NCI-H2081 (cell line): ENCODE measurements around the gene PCK2.
"Not testable (repeated sequence)": the region's sequence is repeated elsewhere in the genome, so short reads cannot be mapped to it uniquely, and the experiment has no call there.

Experiments
- DNase-seq, 2 experiments: peaks; one replicate each; lab custom pipeline; 2025; lab: John Stamatoyannopoulos, UW

PCK2 gene

DNA sequence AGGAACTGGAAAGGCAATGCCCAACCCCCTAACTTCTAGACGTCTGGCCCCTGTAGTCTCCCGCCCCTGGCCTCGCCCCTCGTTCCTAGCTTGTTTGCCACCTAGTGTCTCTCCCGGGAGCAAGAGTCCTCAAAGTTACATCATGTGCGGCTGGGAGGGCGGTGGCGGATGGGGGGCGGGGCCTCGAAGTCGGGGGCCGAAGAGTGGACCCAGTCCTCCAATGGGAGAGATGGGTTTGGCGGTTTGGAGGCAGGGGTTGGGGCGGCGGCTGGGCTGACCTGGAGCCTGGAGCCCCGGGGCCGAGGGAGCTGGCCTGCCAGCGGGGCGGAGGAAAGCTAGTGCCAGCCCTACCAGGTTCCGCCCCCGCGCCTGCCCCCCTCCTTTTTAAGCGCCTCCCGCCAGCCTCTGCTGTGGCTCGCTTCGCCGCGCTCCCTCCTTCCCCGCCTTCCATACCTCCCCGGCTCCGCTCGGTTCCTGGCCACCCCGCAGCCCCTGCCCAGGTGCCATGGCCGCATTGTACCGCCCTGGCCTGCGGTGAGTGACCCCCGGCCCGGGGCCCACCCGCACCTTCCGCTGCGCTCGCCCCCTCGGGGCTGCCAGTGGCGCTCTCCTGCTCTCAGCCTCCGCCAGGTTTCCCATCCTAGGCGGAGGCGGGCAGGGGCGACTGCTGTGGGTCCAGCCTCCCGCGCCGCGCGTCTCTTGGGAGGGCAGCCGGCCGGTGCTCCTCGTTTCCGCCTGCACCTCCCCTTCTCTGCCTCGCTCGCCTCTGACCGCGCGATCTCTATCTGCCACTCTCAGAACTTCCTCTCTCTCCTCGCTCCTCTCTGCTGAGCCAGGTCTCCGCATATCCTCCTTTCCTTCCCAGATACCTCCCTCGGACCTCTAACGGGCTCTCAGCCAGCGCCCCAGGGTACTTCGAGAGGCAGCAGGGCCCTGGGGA lies at the start of gene PCK2:
Gene PCK2, plus strand, starts transcription at position 411 of the 940 bp plus-strand sequence. Its CDS starts 95 bp downstream, at position 506.
- peak; percentile 71 for DNase-seq

DNA sequence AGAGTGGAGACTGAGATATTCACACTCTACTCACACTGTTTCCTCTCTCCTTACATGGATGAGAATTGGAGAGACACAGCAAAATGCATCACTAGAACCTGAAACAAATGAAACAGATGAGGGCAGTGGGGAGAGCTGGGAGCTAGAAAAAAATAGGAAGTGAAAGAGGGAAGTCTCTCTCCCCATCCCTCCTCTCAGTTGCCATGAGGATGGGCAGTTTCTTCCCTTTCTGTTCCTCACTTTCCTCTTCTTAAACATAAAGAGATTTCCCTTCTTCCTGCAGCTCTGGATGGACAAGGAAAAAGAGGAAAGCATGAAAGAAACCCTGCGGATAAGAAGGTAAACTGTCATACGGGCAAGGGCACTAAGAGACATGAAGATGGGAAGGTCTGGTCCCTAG lies 45.1 kb upstream of the PCK2 start:
- DNase-seq = not testable (repeated sequence)

DNA sequence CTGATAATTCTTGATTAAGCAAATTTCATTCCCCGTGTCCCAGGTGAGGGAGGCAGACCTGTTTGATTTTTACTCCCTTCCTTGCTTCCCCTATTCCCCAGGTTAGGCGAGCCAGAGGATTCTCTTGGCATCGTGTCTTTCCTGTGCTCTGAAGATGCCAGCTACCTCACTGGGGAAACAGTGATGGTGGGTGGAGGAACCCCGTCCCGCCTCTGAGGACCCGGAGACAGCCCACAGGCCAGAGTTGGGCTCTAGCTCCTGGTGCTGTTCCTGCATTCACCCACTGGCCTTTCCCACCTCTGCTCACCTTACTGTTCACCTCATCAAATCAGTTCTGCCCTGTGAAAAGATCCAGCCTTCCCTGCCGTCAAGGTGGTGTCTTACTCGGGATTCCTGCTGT lies 43.4 kb upstream of the PCK2 start:
- DNase-seq = not testable (repeated sequence)

DNA sequence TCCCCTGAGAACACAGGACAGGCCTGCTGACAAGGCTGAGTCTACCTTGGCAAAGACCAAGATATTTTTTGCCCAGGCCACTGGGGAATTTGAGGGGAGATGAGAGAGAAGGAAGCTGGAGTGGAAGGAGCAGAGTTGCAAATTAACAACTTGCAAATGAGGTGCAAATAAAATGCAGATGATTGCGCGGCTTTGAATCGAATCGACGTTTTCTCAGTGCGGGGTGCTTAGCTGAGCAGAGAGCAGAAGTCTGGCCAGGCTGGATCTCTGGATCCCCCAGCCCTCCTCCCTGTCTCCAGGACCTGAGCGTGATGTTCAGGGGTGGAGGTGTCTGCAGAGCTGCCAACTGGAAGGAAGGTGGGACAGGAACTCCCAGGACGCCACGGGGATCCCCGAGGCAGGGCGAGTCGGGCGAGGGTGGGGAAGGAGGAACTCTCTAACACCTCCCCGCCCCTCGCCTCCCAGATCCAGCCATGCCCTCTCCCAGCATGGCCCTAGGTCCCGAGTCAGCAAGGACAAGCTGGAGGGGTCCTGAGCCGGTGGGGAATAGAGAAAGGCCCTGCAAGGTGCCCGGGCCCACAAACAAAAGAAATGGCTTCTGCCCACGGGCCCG lies 42.8 kb upstream of the PCK2 start:
- DNase-seq = no peak

DNA sequence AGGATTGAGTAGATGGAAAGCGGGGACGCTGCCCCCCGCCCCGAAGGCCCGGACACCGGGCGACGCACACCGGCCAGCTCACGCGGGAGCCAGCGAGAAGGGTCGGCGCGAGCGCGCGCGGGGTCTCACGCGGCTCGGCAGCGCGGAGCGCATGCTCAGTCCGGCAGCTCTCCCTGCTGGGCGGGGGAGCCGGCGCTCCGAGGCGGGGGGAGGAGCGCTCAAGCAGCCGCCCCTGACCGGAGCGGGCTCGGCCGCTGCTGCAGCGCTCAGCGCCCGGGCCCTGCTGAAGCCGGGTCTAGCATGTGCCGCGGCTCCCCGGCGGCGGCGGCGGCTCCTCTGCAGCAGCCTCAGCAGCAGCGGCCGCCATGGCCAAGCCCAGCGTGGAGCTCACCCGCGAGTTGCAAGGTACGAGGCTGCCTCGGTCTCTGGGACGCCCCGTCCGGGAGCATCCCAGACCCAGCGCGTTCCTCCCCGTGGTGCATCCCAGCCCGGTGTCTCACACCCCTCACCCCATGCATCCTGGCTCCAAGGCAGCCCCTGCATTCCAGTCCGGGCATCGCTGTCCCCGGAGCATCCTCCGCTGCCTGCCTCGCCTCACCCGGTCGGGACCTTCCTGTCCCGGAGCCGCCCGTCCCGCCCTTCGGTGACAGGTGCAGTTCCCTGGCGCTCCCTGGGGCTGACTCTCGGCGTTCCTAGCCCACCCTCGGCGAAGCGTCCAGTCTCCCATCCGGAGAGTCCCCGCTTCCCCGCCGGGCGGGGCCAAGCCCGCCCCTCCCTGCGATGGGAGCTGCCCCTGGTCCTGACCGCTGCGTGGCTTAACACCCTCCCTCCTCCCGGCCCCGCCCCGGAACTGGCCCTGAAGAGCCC lies 42.1 kb upstream of the PCK2 start, which contains the start of gene CARMIL3:
Gene CARMIL3, plus strand, starts transcription at position 221 of the 867 bp plus-strand sequence. Its CDS starts 145 bp downstream, at position 366.
- DNase-seq = peak; percentile 65 to 78

DNA sequence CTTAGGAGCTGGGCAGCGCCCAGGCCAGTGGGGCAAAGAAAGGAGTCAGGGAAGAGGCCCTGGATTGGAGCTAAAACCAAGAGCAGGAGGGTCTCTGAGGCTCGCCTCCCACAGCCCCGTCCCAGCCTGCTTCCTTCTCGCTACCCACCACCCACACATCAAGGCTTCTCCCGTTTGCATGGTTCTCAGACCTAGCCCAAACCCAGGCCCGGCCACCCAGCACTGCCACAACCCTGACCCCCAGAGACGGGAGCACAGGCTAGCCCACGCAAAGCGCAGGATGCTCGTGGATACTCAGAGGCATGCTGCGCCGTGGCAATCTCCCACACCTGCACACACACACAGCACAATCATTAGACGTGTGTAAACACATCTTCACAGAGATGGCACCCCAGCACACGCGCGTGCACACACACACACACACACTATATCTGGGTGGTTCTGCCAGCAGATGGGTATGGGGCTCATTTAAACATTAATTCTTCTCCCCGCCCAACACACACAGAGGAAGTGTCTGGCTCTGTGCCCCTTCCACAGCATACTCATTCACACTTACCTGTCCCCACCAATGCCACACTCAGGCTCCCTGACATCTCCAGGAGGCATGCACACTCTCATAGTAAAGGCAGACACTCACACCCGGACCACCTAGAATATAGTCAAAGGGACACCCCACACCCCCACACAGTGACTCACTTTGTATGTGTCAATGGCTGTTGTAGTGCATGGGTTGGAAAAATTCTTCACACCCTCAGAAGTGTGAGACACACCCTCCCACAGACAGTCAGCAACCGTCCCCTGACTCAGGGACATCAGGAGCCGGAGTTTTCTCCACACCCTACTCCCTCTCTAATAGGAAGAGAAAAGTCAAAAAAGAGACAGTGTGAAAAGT lies 41.2 kb upstream of the PCK2 start:
- no peak for DNase-seq

DNA sequence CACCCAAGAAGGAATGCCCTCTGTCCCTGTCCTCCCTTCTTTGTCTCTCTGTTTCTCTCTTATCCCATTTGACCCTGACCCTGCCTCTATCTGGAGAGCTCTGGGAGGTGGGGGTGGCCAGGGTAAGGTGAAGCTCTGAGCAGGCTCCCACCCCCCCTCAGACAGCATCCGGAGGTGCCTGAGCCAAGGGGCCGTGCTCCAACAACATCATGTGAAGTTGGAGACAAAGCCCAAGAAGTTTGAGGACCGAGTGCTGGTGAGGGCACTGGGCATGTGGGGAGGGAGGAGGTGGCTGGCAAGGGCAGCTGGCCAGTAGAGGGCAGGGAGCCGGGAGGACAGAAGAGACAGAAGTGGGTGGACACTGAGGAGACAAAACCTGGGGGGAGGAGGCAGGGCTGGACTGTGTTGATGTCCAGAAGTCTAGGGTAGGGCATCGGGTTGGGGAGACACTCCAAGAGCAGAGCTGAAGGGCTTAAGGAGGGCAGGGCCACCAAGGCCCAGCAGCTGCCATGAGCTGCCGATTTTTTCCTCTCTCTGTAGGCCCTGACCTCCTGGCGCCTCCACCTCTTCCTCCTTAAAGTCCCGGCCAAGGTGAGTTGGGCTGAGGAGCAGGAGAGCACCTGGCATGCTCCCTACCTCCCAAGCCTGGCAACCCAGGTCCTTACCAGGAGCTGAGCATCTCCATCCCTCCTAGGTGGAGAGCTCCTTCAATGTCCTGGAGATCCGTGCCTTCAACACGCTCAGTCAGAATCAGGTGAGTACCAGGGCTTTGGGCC lies 40.4 kb upstream of the PCK2 start:
- no peak for DNase-seq

DNA sequence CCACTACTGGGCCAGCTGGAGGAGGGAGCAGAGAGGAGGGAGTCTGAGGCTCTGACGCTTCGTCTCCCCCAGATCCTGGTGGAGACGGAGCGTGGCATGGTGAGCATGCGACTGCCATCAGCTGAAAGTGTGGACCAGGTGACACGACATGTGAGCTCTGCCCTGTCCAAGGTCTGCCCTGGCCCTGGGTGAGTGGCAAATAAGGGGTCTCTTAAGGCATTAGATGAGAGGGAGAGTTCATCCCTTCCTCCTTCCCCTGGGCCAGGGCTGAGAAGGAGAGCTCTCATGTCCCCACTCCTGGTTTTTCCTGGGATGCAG lies 39.8 kb upstream of the PCK2 start:
- DNase-seq = no peak

DNA sequence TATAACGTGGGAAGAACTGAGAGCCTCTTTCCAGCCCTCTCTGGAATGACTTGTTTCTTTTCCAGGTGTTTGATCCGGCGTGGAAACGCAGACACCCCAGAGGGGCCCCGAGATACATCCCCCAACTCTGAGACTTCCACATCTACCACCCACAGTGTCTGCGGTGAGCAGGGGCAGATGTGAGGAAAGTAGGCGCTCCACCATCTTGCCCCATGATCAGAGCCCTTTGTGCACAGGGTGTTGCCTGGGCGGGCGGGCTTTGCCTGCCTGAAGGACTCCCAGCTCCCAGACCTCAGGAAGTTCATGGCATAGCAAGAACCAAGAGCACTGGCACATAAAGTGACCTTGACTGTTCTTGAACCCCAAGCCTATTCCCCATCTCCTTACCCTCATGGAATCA lies 39.5 kb upstream of the PCK2 start:
- DNase-seq = no peak

DNA sequence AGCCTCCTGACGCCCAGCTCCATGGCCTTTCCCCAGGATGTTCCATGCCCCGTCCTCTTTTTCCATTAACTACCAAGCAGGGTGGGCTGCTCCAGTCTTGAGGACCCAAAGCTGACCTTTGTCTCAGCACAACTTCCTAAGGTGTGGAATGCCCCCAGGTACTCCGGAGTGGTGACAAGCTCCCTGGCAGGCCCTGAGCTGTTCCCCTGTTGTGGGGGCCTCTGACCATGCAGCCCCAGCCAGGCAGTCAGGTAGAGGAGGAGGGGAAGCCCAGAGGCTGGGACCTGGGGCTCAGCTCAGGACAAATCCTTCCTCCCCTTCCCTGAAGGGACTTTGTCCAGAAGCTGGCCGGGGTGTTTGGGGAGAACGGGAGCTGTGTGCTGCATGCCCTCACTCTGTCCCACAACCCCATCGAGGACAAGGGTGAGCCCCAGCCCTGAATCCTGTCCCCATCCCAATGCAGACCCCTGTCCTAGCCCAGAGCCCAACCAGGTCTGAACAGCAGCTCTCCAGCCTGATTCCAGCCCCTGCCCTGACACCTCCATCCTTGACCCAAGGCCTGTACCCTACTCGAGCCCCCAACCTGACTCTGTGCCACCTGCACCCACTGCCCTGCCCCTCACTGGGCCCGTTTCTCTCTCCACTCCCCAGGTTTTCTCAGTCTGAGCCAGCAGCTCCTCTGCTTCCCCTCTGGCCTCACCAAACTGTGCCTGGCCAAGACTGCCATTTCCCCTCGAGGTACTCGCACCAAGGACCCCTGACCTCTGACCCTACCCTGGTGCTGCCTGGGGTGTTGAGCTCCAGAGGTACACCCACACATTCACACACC lies 37.9 kb upstream of the PCK2 start:
- DNase-seq = no peak

DNA sequence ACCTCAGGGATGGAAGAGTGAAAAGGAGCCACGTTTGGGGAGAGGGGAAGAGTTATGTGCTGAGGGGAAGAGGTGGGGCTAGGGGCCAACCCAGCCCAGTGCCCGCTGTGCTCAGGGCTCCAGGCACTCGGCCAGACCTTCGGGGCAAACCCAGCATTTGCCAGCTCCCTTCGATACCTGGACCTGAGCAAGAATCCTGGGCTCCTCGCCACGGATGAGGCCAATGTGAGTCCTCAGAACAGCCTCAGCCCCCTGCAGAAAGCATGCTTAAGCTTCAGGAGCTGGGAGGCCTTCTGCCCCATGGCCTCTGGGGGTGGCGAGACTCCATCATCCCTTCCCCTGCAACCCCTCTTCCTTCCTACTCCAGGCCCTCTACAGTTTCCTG lies 37.3 kb upstream of the PCK2 start:
- no peak for DNase-seq

DNA sequence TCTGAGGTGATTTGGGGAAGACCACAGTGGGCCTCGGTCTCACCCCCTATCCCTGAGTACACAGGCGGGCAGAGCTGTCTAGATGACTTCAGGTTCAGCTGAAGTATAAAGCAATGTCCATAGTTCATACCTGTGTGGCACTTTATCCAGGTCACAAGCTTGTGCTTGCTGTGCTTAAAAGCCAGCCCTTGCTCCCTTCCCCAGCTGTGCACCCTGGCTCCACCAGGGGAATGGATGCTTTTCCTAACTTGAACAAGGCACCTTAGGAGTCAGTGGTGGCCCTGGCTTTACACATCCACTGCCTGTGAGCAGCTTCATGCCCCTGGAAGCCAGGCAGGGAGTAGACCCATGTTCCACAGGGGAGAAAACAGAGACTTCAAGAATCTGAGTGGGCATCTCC lies 36.8 kb upstream of the PCK2 start:
- no peak for DNase-seq

DNA sequence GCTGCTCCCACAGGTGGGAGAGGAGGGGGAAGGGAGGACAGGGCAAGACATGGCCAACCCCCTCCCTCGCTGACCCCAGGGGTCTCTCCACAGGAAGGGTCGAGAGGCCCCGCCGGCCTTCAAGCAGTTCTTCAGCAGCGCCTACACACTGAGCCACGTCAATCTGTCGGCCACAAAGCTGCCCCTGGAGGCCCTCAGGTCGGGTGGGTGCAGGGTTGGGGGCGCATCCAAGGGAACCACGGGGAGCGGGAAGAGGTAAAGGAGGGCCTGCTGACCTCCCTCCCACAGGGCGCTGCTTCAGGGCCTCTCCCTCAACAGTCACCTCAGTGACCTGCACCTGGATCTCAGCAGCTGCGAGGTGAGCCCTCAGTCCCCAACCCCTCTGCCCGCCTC lies 36.2 kb upstream of the PCK2 start:
- DNase-seq = no peak

DNA sequence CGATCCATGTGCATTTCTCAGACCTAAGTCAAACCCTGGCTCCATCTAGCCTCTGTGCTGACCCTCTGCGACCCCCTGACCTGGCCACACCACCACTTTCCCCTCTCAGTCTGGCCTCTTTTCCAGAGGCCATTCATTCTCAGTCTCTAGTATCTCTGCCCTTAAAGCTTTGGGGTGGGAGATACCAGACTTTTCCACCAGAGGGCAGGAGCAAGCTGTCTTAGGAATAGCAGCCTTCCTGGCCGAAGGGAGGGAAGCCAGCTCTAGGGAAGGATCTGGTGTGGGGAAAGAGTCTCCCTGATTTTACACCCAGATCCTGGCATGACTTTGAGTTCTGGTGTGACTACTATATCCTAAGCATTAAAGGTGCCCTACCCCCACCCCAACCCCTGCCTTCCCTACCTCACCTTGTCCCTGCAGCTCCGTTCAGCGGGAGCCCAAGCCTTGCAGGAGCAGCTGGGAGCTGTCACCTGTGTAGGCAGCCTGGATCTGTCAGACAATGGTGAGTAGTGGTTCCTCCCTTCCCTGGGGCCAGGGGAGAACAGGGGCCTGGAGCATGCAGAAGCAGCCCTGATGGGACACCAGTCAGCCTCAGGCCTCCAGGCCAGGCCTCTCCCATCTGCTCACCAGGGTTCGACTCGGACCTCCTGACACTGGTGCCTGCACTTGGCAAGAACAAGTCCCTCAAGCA lies 35.7 kb upstream of the PCK2 start:
- DNase-seq = peak; percentile 76 to 81

DNA sequence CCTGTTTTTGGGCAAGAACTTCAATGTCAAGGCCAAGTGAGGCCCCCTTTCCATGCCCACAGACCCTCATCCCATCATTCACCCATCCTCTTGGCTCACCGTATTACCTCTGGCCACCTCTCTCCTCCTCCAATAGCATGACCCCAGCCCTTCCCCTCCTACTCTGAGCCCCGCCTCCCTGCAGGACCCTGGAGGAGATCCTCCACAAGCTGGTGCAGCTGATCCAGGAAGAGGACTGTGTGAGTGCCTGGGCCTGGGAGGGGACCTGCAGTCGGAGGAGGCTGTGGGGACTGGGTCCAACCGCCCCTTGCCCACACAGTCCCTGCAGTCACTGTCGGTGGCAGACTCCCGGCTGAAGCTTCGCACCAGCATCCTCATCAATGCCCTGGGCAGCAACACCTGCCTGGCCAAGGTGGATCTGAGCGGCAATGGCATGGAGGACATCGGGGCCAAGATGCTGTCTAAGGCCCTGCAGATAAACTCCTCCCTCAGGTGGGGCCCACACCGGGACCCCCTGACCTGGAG lies 35.1 kb upstream of the PCK2 start:
- DNase-seq = no peak

DNA sequence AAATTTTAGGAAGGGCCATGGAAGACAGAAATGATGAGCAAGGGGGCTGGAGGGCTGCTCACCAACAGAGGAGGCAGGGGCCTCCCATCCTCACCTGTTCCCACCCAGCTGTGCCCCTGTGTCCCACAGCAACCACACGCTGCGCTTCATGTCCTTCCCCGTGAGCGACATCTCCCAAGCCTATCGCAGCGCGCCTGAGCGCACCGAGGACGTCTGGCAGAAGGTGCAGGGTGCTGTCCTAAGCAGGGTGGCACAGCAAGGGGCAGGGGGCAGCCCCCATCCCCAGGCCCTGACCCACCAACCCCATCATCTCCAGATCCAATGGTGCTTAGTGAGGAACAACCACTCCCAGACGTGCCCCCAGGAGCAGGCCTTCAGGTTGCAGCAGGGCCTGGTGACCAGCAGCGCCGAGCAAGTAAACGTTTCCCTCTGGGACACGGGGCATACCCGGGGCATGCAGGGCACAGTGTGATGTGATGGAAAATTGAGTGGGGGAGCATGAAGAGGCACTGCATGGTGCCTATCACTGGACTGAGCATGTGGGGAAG lies 34.2 kb upstream of the PCK2 start:
- DNase-seq = no peak

DNA sequence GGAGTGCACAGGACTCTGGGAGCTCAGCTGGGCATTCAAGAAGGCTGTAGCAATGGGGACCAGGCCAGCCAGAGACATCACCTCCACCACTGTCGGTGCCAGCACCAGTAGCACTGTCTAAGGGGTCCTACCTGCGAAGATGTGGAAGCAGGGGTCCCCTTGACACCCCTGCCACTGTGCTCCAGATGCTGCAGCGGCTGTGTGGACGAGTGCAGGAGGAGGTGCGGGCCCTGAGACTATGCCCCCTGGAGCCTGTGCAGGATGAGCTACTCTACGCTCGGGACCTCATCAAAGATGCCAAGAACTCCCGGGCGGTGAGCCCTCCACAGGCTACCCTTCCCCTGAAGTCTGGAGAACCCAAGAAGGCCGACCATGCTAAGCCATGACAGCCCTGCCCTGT lies 33.7 kb upstream of the PCK2 start:
- DNase-seq = no peak
